GM12801 (cell line): ENCODE data around the gene MRPS18A.

Experiments used
- TF ChIP-seq, protein P1 (sequence below): IDR thresholded peaks from one replicate; pipeline ENCODE4 v1.5.1; 2011; ENCODE audit warnings: control low read depth; ENCODE audit not compliant: insufficient read length; ENCODE audit errors: extremely low read depth

MRPS18A gene

GRCh38 chr6:43623880-43624785, 63.5 kb downstream of the MRPS18A start:
- TF ChIP-seq, protein P1, sequence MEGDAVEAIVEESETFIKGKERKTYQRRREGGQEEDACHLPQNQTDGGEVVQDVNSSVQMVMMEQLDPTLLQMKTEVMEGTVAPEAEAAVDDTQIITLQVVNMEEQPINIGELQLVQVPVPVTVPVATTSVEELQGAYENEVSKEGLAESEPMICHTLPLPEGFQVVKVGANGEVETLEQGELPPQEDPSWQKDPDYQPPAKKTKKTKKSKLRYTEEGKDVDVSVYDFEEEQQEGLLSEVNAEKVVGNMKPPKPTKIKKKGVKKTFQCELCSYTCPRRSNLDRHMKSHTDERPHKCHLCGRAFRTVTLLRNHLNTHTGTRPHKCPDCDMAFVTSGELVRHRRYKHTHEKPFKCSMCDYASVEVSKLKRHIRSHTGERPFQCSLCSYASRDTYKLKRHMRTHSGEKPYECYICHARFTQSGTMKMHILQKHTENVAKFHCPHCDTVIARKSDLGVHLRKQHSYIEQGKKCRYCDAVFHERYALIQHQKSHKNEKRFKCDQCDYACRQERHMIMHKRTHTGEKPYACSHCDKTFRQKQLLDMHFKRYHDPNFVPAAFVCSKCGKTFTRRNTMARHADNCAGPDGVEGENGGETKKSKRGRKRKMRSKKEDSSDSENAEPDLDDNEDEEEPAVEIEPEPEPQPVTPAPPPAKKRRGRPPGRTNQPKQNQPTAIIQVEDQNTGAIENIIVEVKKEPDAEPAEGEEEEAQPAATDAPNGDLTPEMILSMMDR: no peak

GRCh38 chr6:43622541-43622940, 65.0 kb downstream of the MRPS18A start:
- TF ChIP-seq, protein P1: no peak

DNA sequence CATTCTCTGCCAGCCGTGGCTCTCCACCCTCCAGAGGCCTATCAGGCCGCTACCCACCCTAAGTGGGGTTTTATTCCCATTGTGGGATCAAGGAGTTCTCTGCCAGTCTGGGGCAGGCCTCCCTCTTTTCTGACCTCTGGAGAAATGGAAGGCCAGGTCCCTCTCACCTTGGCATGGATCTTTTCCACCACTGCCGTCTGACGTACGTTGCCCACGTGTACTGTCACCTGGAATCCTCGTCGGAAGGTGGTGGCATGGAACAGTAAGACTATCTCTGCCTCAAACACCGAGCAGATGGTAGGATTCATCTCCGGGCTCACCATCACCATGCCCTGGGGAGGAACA, 65.8 kb downstream of the MRPS18A start:
- TF ChIP-seq, protein P1: no peak
